NCI-H524 (cell line): ENCODE data around the gene MOB1B.
"Not testable (repeated sequence)": the region's sequence is repeated elsewhere in the genome, so short reads cannot be mapped to it uniquely, and the experiment has no call there.

ENCODE experiments used
- DNase-seq, 2 experiments: peaks; one replicate each; lab custom pipeline; 2025; lab: John Stamatoyannopoulos, UW

The MOB1B gene

GRCh38 chr4:71008196-71008595 lies 106.0 kb downstream of the MOB1B start:
- DNase-seq: peak; percentile 35 to 66

- no peak for DNase-seq
These were observed 106.9 kb downstream of the MOB1B start for GRCh38 chr4:71009086-71009485.

- peak in 1 of 2 experiments; percentile 30 for DNase-seq
These were observed 107.9 kb downstream of the MOB1B start for GRCh38 chr4:71009890-71010588.

GRCh38 chr4:71011451-71011850 lies 109.3 kb downstream of the MOB1B start:
- no peak for DNase-seq

GRCh38 chr4:71017391-71017790 lies 115.2 kb downstream of the MOB1B start:
- DNase-seq: not testable (repeated sequence)

GRCh38 chr4:71020611-71021010 lies 118.4 kb downstream of the MOB1B start:
- no peak for DNase-seq

- no peak for DNase-seq
These were observed 123.5 kb downstream of the MOB1B start for GRCh38 chr4:71025654-71026053.

GRCh38 chr4:71026086-71026485 lies 123.9 kb downstream of the MOB1B start:
- no peak for DNase-seq

GRCh38 chr4:71027611-71028010 lies 125.4 kb downstream of the MOB1B start:
- DNase-seq: no peak

GRCh38 chr4:71029504-71029903 lies 127.3 kb downstream of the MOB1B start:
- no peak for DNase-seq

- DNase-seq: not testable (repeated sequence)
These were observed 129.9 kb downstream of the MOB1B start for GRCh38 chr4:71032106-71032505.
